ENCODE data around the gene SPI1.

Gene SPI1

GRCh38 chr11:47407746-47408590 lies 29.6 kb upstream of the SPI1 start, which contains the start of gene SLC39A13:
Gene SLC39A13 (plus strand): TSS chr11:47408590. CDS start chr11:47410095, 1,505 bp downstream.
- DNase-seq (ENCODE audit: extremely low read depth in 1 of 2, low read depth in 1 of 2), result peak; percentile 86 to 90

DNA sequence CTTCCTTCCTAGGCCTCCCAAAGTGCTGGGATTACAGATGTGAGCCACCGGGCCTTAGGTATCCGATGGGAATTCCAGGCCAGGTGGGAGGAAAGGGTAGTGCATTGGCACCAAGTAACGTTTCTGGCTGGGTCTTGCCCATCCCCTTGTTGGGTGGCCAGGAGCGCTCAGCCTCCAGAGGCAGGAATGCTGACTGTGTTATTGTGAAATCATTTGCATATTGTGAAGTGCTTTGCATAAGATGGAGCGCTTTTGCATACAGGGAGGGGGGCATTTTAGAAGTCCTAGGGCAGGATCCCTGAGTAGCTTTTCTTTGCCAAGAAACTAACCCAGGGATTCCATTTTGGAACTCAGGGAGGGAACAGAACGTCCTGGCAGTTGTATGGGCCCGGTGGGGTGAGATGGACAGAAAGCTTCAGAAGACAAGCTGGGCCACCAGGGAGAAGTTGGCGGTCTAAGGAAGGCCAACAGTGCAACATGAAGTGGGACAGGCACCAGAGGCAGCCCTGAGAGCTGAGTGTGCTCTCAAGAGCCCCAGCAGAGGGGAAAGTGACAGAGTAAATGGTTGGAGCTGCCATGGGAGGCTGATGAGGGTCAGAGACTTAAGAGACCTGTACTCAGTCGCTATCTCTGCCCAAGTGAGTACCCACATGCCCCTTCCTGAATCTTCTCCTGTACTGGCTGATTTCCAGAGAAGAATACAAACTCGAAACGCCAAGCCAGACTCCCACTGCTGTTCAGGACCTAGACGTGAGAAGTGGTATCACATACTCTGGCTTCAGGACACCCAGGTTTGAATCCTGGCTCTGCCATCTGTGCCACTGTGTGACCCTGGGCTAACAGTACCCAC lies 28.8 kb upstream of the SPI1 start:
- DNase-seq (ENCODE audit: extremely low read depth in 1 of 2, low read depth in 1 of 2), result no peak

DNA sequence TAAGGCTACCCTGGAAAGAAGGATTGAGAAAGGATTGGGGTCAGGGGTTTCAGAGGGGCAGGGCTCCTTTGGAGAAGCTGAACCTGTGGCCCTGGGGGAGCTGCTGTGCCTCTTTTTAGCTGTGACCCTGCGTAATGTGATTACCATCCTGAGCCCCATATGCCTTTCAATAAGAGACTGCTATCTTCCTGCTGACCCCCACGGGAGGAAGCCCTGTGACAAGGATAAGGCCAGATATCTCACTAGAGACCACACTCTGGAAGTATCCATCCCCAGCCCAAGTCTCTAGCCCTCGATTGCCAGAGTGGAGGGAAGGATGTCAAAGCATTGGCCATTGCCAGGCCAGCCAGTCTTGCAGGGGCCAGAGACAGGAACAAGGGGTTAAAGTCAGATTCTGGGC lies 25.2 kb upstream of the SPI1 start:
- DNase-seq (ENCODE audit: extremely low read depth in 1 of 2, low read depth in 1 of 2), result no peak

DNA sequence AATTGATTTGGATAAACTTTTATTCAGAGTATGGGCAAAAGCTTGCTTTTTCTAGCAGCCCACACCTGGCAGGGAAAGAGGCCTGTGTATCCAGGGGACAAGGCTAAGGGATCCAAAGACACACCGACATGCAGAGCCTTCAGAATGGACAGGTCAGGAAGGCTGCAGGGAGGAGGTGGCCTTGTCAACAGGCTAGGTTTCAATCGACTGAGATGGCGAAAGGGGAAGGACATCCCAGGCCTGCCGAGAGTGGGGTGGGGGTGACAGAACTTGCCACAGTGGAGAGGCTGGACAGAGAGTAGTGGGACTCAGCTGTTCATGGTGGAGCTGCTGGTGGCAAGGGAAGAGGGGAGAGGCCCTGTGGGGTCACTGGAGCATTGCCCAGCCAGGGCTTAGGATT lies 24.8 kb upstream of the SPI1 start:
- DNase-seq (ENCODE audit: extremely low read depth in 1 of 2, low read depth in 1 of 2), result no peak

DNA sequence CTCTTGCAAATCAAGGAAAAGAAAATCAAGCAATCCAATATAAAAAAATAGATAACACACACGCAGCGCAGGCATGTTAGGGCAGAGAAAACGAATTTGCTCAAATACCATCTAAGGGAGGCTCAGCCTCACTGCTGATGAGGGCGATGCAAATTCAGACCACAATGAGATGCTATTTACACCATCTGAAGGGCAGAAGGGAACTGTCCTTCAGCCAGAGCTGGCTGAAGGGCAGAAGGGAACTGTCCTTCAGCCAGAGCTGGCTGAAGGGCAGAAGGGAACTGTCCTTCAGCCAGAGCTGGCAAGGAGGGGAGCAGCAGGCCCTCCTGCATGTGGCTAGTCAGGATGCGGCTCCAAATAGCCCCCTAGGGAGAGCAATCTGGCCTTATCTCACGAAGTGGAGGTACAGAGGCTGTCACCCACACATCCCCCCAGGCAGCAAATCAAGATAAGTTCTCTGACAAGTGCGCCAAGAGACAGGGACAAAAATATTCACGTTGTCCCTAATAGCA lies 22.5 kb upstream of the SPI1 start:
- no peak for DNase-seq (ENCODE audit: extremely low read depth in 1 of 2, low read depth in 1 of 2)

DNA sequence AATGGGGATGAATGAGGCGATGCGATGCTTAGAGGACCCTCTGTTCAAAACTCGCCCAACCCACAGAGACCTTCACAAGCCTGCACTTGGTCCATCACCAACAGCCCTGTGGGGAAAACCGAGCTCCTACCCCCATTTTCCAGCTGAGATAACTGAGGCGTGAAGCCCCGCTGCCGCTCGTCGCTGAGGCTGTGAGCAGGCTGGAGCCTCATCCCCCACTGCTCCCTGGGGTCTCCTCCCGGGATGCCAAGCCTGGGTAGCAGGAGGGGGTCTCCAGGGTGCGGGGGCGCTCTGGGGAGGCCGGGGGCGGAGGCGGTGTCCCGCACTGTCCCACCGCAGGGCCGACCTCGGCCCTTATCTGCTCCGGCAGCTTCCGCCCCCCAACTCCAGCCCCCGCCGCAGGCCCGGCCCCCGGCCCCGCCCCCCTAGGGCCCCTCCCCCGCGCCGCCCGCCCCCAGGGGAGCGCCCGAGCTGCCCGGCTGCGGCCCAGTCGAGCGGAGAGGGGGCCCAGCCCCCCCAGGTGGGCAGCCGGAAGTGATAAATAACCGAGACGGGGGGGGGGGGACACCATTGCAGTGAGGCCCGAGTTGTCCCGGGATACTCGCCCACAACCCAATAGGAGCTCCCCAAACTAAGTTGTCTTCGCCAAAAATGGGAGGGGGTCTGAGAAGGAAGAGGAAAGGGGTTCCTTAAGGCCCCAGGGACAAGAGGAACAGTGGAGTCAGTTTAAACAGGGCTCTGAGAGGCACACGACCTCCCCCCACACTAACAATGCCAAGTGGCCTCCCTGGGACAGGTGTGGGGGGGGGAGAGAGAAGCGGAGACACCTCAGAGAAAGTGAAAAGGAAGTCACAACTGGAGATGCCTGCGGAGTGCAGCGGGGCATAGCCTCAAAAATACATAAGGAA lies 21.8 kb upstream of the SPI1 start:
- no peak for DNase-seq (ENCODE audit: extremely low read depth in 1 of 2, low read depth in 1 of 2)

DNA sequence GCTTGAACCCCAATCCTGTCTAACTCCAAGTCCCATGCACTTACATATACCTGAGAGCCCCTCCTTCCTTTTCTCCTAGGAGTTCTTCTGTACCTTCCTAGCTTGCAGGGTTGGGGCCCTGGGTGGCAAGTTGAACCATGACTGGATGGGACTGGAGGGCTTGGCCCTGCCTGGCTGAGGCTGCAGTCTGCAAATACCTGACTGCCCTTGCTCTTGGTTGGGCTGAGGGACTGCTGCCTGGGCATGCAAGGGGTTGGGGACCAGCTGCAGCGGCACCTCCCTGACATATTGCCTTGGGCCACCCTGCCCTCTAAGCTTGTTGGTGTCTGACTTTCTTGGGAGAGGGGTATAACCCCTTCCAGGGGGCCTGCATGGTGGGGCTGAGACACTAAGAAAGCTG lies 20.2 kb upstream of the SPI1 start:
- DNase-seq (ENCODE audit: extremely low read depth in 1 of 2, low read depth in 1 of 2), result no peak

- DNase-seq (ENCODE audit: extremely low read depth in 1 of 2, low read depth in 1 of 2), result no peak
These were observed 19.7 kb upstream of the SPI1 start for GRCh38 chr11:47398011-47398410.

DNA sequence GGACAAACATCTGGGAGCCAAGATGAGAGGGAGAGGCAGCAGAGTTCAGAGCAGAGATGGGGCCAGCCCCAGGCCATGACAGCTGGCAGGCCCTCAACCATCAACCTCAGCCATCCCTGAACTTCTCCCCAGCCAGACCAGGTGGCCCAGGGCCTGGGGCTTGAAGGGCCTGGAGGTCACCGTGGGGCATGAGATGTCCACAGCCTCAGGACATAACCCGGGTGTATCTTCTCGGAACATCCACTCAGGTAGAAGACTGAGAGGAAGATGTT lies 17.6 kb upstream of the SPI1 start:
- DNase-seq (ENCODE audit: extremely low read depth in 1 of 2, low read depth in 1 of 2), result no peak

- DNase-seq (ENCODE audit: extremely low read depth in 1 of 2, low read depth in 1 of 2), result no peak
These were observed 17.1 kb upstream of the SPI1 start for GRCh38 chr11:47395223-47396048.

GRCh38 chr11:47394322-47395222 lies 16.2 kb upstream of the SPI1 start:
- peak in 1 of 2 donors; percentile 42 for DNase-seq (ENCODE audit: extremely low read depth in 1 of 2, low read depth in 1 of 2)

GRCh38 chr11:47394050-47394321 lies 15.6 kb upstream of the SPI1 start:
- DNase-seq (ENCODE audit: extremely low read depth in 1 of 2, low read depth in 1 of 2), result no peak

DNA sequence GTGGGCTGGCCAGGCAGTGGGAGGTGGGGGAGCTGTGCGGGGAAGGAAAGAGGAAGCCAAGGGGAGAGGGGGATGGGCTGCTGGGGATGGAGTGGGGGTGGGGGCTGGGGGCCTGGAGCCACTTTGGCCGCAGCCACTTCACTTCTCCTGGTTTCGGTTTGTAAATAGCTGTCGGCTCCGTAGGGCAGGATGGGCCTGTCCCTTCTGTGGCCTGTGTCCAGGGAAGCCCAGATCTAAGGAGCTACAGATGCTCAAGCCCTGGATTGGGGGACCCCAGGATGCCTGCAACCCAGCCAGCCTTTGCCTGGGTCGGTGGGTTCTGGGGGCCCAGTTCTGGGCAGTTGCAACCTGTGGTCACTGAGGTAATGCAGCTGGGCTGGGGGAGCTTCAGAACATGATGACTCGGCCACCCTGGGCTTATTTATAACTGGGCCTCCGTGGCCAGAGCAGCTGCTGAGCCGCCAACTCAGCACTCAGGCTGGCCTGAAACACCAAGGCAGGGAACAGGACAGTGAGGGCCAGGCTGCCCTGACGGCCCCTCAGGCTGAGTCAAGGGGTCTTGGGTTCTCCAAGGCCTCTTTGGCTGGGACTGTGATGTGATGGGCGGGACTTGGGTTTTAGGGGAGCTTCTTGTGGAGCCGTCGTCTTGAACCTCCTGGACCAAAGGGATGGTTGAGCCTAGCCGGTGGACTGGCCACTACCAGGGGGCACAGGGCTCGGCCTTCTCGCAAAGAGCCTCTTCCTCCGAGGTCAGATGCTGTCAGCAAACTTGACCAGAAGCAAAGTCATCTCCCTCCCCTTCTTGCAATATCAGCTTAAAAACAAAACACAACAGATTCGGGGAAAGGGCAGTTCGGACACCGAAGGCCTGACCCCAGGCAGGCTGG lies 15.1 kb upstream of the SPI1 start:
- no peak for DNase-seq (ENCODE audit: extremely low read depth in 1 of 2, low read depth in 1 of 2)

DNA sequence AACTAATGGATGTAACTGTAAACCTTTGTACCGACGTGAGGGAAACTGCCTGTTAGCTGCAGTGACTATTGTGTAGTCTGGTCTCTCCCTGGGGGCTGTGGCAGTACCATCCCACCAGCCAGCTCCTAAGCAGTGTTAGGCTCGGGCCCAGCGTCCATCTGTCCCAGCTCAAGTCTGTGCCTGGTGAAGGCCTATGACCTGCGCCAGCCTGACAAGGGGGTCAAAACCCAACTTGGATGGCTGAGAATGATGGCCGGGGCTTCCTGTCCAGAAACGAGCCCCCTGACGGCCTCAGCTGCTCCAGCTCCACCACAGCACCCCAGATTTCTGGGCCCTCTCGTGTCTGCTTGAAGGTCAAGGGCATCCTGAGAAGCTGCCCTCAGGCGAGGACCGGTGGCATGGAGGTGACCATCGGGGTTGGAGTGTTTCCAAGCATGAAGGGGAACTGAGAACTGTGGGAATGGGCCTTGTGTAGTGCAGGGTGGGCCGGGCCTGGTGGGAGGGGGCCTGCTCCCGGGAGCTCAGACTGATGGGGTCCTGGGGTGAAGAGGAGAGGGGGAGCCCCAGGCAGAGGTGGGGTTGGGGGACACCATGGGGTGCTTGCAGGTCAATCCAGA lies 14.3 kb upstream of the SPI1 start:
- no peak for DNase-seq (ENCODE audit: extremely low read depth in 1 of 2, low read depth in 1 of 2)

- no peak for DNase-seq (ENCODE audit: extremely low read depth in 1 of 2, low read depth in 1 of 2)
These were observed 13.5 kb upstream of the SPI1 start for GRCh38 chr11:47391711-47392432.

DNA sequence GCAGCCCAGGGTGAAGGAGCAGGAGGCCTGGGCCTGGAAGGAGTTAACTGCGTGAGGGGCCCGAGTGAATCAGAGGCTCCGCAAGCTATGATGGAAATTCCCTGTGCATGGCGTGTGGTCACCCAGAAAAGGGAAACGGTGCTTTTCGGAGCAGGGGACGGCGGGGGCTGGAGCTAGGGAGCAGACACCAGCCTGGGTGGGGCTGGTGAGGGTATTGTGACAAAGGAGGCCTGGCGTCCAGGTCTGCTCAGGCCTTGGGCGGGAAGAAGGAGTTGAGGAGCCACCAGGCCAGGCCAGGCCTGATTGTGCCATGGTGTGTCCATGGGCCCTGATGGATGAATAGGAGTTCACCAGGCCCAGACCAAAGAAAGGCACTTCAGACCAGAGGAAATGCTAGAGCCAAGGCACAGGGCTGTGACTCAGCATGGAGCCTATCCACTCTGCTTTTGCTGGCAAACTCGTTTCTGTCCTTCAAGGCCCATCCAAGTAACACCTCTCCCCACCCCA lies 12.8 kb upstream of the SPI1 start:
- no peak for DNase-seq (ENCODE audit: extremely low read depth in 1 of 2, low read depth in 1 of 2)

- no peak for DNase-seq (ENCODE audit: extremely low read depth in 1 of 2, low read depth in 1 of 2)
These were observed 12.0 kb upstream of the SPI1 start for GRCh38 chr11:47390422-47390760.

Measured in stimulated activated CD8-positive, alpha-beta memory T cell treated with anti-CD3 and anti-CD28 coated beads, Interleukin-7, amount 100 ng/mL, for 48 hours (primary cell).